SK-N-SH treated with all-trans-retinoic acid at 6 μM for 48 hours (cell line): ENCODE results near the gene PRSS21.

Experiments used
- ATAC-seq: fragments of 200-7000 bp; cut with Tn5 transposase; 3 replicates; pipeline ENCODE4 v1.9.1; 2020; ENCODE audit warnings: mild to moderate bottlenecking, moderate library complexity
- ARNTL ChIP-seq: fragments of 450-650 bp; formaldehyde crosslinking; IDR thresholded peaks from 2 replicates; pipeline ENCODE4 v1.5.0; 2020; ENCODE audit warnings: low read depth, mild to moderate bottlenecking, moderate library complexity, borderline replicate concordance
- BACH2 ChIP-seq: fragments of 250-450 bp; sonication (Bioruptor Pico); IDR thresholded peaks from 2 replicates; pipeline ENCODE4 v1.9.0; 2021; ENCODE audit warnings: mild to moderate bottlenecking, borderline replicate concordance
- CREB5 ChIP-seq: fragments of 250-450 bp; sonication (Bioruptor Pico); IDR thresholded peaks from 2 replicates; pipeline ENCODE4 v1.5.1; 2020; ENCODE audit warnings: low read depth, mild to moderate bottlenecking, moderate library complexity
- CSDC2 ChIP-seq: fragments of 250-450 bp; sonication (Bioruptor Pico); IDR thresholded peaks from 2 replicates; pipeline ENCODE4 v1.5.0; 2020; ENCODE audit warnings: mild to moderate bottlenecking, moderate library complexity
- CSRNP3 ChIP-seq: fragments of 250-450 bp; sonication (Bioruptor Pico); IDR thresholded peaks from 2 replicates; pipeline ENCODE4 v1.5.1; 2021; ENCODE audit warnings: mild to moderate bottlenecking, moderate library complexity
- ESRRG ChIP-seq: fragments of 250-450 bp; sonication (Bioruptor Pico); IDR thresholded peaks from 2 replicates; pipeline ENCODE4 v1.6.1; 2021; ENCODE audit warnings: mild to moderate bottlenecking
- GLIS3 ChIP-seq: fragments of 250-450 bp; sonication (Bioruptor Pico); IDR thresholded peaks from 2 replicates; pipeline ENCODE4 v1.5.0; 2020; ENCODE audit warnings: mild to moderate bottlenecking, moderate library complexity
- ISL1 ChIP-seq: fragments of 250-450 bp; sonication (Bioruptor Pico); IDR thresholded peaks from 2 replicates; pipeline ENCODE4 v2.1.2; 2022; ENCODE audit warnings: mild to moderate bottlenecking, moderate library complexity
- OSR1 ChIP-seq: fragments of 250-450 bp; sonication (Bioruptor Pico); IDR thresholded peaks from 2 replicates; pipeline ENCODE4 v1.8.0; 2022; ENCODE audit warnings: moderate library complexity, mild to moderate bottlenecking, inconsistent platforms
- POU6F1 ChIP-seq: fragments of 250-450 bp; sonication (Bioruptor Pico); IDR thresholded peaks from 2 replicates; pipeline ENCODE4 v1.8.0; 2021; ENCODE audit warnings: low read depth, mild to moderate bottlenecking, moderate library complexity, borderline replicate concordance
- PPARA ChIP-seq: fragments of 250-450 bp; sonication (Bioruptor Pico); IDR thresholded peaks from 2 replicates; pipeline ENCODE4 v1.5.0; 2020; ENCODE audit warnings: mild to moderate bottlenecking, borderline replicate concordance
- RARB ChIP-seq: fragments of 250-450 bp; sonication (Bioruptor Pico); IDR thresholded peaks from 2 replicates; pipeline ENCODE4 v1.8.0; 2021; ENCODE audit warnings: mild to moderate bottlenecking, moderate library complexity
- SNAI2 ChIP-seq: fragments of 250-450 bp; sonication (Bioruptor Pico); IDR thresholded peaks from 2 replicates; pipeline ENCODE4 v1.5.0; 2020; ENCODE audit warnings: mild to moderate bottlenecking, moderate library complexity
- TCF4 ChIP-seq: fragments of 250-450 bp; sonication (Bioruptor Pico); IDR thresholded peaks from 2 replicates; pipeline ENCODE4 v1.8.0; 2021; ENCODE audit warnings: mild to moderate bottlenecking, moderate library complexity, borderline replicate concordance
- TOX ChIP-seq: fragments of 250-450 bp; sonication (Bioruptor Pico); IDR thresholded peaks from 2 replicates; pipeline ENCODE4 v1.8.0; 2021; ENCODE audit warnings: mild to moderate bottlenecking, moderate library complexity, borderline replicate concordance
- ZC3H10 ChIP-seq: fragments of 250-450 bp; sonication (Bioruptor Pico); IDR thresholded peaks from 2 replicates; pipeline ENCODE4 v1.5.1; 2021; ENCODE audit warnings: mild to moderate bottlenecking, moderate library complexity
- ZFP3 ChIP-seq: fragments of 250-450 bp; sonication (Bioruptor Pico); IDR thresholded peaks from 2 replicates; pipeline ENCODE4 v1.5.0; 2020; ENCODE audit warnings: mild to moderate bottlenecking, moderate library complexity
- ZFP30 ChIP-seq: fragments of 450-650 bp; formaldehyde crosslinking; IDR thresholded peaks from 2 replicates; pipeline ENCODE4 v1.5.0; 2022; ENCODE audit warnings: mild to moderate bottlenecking, moderate library complexity
- ZNF565 ChIP-seq: fragments of 450-650 bp; formaldehyde crosslinking; conservative IDR thresholded peaks from 2 replicates; pipeline ENCODE4 v1.5.0; 2020; ENCODE audit warnings: low read depth, mild to moderate bottlenecking, moderate library complexity
- ZNF70 ChIP-seq: fragments of 450-650 bp; formaldehyde crosslinking; IDR thresholded peaks from 2 replicates; pipeline ENCODE4 v1.5.0; 2020; ENCODE audit warnings: mild to moderate bottlenecking, moderate library complexity
- ZNF8 ChIP-seq: fragments of 450-650 bp; formaldehyde crosslinking; IDR thresholded peaks from 2 replicates; pipeline ENCODE4 v1.5.0; 2020; ENCODE audit warnings: mild to moderate bottlenecking, moderate library complexity
- TF ChIP-seq, protein P1 (sequence below): fragments of 250-450 bp; sonication (Bioruptor Pico); IDR thresholded peaks from 2 replicates; pipeline ENCODE4 v1.8.0; 2020; ENCODE audit warnings: mild to moderate bottlenecking, moderate library complexity, borderline replicate concordance
- TF ChIP-seq, protein P2 (sequence below): fragments of 250-450 bp; sonication (Bioruptor Pico); IDR thresholded peaks from 2 replicates; pipeline ENCODE4 v1.5.0; 2020; ENCODE audit warnings: mild to moderate bottlenecking, moderate library complexity

Gene PRSS21

GRCh38 chr16:2776500-2777139, 40.4 kb upstream of the PRSS21 start:
- peak; percentile 7 for ATAC-seq
- TF ChIP-seq ARNTL (CRISPR knock-in tag), result no peak

GRCh38 chr16:2777231-2777902, 39.7 kb upstream of the PRSS21 start, which contains the start of gene ELOB:
TSS of gene ELOB (minus strand) at chr16:2777280. CDS start at chr16:2777239, 41 bp downstream.
- peak; percentile 84 for ATAC-seq
- TF ChIP-seq CREB5 (CRISPR knock-in tag) (no peak), CSDC2 (CRISPR knock-in tag) (no peak), PPARA (CRISPR knock-in tag) (no peak), OSR1 (CRISPR knock-in tag) (no peak), SNAI2 (0 out of 2 replicates have a peak, but pooled peaks have one; percentile 14), GLIS3 (CRISPR knock-in tag) (no peak), TOX (no peak), ESRRG (CRISPR knock-in tag) (no peak), ARNTL (CRISPR knock-in tag) (no peak), ZNF565 (CRISPR knock-in tag) (no peak), TCF4 (CRISPR knock-in tag) (no peak), ZNF8 (CRISPR knock-in tag) (no peak), ISL1 (no peak), CSRNP3 (CRISPR knock-in tag) (no peak), RARB (CRISPR knock-in tag) (no peak), ZC3H10 (CRISPR knock-in tag) (no peak), ZNF70 (CRISPR knock-in tag) (0 out of 2 replicates have a peak, but pooled peaks have one; percentile 10), POU6F1 (no peak), ZFP3 (CRISPR knock-in tag) (no peak), ZFP30 (CRISPR knock-in tag) (peak; percentile 21; the same call in 1 of the 2 replicates), BACH2 (no peak)
- TF ChIP-seq, protein P1, sequence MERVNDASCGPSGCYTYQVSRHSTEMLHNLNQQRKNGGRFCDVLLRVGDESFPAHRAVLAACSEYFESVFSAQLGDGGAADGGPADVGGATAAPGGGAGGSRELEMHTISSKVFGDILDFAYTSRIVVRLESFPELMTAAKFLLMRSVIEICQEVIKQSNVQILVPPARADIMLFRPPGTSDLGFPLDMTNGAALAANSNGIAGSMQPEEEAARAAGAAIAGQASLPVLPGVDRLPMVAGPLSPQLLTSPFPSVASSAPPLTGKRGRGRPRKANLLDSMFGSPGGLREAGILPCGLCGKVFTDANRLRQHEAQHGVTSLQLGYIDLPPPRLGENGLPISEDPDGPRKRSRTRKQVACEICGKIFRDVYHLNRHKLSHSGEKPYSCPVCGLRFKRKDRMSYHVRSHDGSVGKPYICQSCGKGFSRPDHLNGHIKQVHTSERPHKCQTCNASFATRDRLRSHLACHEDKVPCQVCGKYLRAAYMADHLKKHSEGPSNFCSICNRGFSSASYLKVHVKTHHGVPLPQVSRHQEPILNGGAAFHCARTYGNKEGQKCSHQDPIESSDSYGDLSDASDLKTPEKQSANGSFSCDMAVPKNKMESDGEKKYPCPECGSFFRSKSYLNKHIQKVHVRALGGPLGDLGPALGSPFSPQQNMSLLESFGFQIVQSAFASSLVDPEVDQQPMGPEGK (CRISPR knock-in tag), result no peak
- TF ChIP-seq, protein P2, sequence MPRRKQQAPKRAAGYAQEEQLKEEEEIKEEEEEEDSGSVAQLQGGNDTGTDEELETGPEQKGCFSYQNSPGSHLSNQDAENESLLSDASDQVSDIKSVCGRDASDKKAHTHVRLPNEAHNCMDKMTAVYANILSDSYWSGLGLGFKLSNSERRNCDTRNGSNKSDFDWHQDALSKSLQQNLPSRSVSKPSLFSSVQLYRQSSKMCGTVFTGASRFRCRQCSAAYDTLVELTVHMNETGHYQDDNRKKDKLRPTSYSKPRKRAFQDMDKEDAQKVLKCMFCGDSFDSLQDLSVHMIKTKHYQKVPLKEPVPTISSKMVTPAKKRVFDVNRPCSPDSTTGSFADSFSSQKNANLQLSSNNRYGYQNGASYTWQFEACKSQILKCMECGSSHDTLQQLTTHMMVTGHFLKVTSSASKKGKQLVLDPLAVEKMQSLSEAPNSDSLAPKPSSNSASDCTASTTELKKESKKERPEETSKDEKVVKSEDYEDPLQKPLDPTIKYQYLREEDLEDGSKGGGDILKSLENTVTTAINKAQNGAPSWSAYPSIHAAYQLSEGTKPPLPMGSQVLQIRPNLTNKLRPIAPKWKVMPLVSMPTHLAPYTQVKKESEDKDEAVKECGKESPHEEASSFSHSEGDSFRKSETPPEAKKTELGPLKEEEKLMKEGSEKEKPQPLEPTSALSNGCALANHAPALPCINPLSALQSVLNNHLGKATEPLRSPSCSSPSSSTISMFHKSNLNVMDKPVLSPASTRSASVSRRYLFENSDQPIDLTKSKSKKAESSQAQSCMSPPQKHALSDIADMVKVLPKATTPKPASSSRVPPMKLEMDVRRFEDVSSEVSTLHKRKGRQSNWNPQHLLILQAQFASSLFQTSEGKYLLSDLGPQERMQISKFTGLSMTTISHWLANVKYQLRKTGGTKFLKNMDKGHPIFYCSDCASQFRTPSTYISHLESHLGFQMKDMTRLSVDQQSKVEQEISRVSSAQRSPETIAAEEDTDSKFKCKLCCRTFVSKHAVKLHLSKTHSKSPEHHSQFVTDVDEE, result no peak
- TF ChIP-seq, all 23 proteins: peak for 3
